D721Med (cell line): ENCODE results near the gene HDAC7.

Source experiments
- DNase-seq: peaks from one replicate; pipeline ENCODE4 v3.0.0; 2011; ENCODE audit warnings: low spot score; ENCODE audit not compliant: insufficient read length
- FAIRE-seq: peaks from 2 replicates; lab custom pipeline; 2011; peaks lifted over from hg19 to GRCh38; lab: Jason Lieb, UNC
- CTCF ChIP-seq: IDR thresholded peaks from 2 replicates; pipeline ENCODE4 v1.5.1; 2012; ENCODE audit warnings: mild to moderate bottlenecking, control low read depth; ENCODE audit not compliant: insufficient read depth; ENCODE audit errors: missing control alignments

Gene HDAC7

GRCh38 chr12:47804171-47804570 lies 15.5 kb downstream of the HDAC7 start:
- no peak for DNase-seq
- FAIRE-seq = no peak
- no peak for TF ChIP-seq CTCF

GRCh38 chr12:47803191-47803875 lies 16.4 kb downstream of the HDAC7 start:
- no peak for DNase-seq

GRCh38 chr12:47802312-47802711 lies 17.4 kb downstream of the HDAC7 start:
- no peak for DNase-seq
- FAIRE-seq = no peak
- no peak for TF ChIP-seq CTCF

More at GRCh38 chr12:47803191-47803875, 16.4 kb downstream of the HDAC7 start:
- no peak for TF ChIP-seq CTCF
- no peak for FAIRE-seq

GRCh38 chr12:47801904-47802246 lies 17.8 kb downstream of the HDAC7 start:
- FAIRE-seq (no peak), DNase-seq (no peak)
- TF ChIP-seq CTCF = no peak

GRCh38 chr12:47801170-47801903 lies 18.4 kb downstream of the HDAC7 start:
- DNase-seq (no peak), FAIRE-seq (no peak)
- TF ChIP-seq CTCF = no peak

- TF ChIP-seq CTCF = no peak
- DNase-seq (no peak), FAIRE-seq (no peak)
Measured at GRCh38 chr12:47800582-47800981, 19.1 kb downstream of the HDAC7 start.
